Stimulated activated memory B cell treated with anti-CD40 and anti-IgM and Interleukin-4, amounts not matched to agents 10 μg/mL and 1 μg/mL and 100 μg/mL, for 72 hours (primary cell): ENCODE data around the gene KCND3.

Experiments
- ATAC-seq: fragments of 150-1000 bp; cut with Tn5 transposase; 2 replicates; pipeline ENCODE4 v1.10.0; 2021
- H3K27ac Mint-ChIP-seq: one replicate; pipeline ENCODE4 v1.8.0; 2022; ENCODE audit warnings: mild to moderate bottlenecking, mixed read lengths
- H3K27me3 Mint-ChIP-seq: one replicate; pipeline ENCODE4 v1.8.0; 2022; ENCODE audit warnings: mixed read lengths
- H3K36me3 Mint-ChIP-seq: one replicate; pipeline ENCODE4 v1.8.0; 2022; ENCODE audit warnings: mixed read lengths
- H3K4me1 Mint-ChIP-seq: one replicate; pipeline ENCODE4 v1.8.0; 2022; ENCODE audit warnings: mixed read lengths
- H3K4me3 Mint-ChIP-seq: one replicate; pipeline ENCODE4 v1.8.0; 2022; ENCODE audit warnings: mild to moderate bottlenecking, moderate library complexity, mixed read lengths
- H3K9me3 Mint-ChIP-seq: one replicate; pipeline ENCODE4 v1.8.0; 2022; ENCODE audit warnings: mixed read lengths

Gene KCND3

DNA sequence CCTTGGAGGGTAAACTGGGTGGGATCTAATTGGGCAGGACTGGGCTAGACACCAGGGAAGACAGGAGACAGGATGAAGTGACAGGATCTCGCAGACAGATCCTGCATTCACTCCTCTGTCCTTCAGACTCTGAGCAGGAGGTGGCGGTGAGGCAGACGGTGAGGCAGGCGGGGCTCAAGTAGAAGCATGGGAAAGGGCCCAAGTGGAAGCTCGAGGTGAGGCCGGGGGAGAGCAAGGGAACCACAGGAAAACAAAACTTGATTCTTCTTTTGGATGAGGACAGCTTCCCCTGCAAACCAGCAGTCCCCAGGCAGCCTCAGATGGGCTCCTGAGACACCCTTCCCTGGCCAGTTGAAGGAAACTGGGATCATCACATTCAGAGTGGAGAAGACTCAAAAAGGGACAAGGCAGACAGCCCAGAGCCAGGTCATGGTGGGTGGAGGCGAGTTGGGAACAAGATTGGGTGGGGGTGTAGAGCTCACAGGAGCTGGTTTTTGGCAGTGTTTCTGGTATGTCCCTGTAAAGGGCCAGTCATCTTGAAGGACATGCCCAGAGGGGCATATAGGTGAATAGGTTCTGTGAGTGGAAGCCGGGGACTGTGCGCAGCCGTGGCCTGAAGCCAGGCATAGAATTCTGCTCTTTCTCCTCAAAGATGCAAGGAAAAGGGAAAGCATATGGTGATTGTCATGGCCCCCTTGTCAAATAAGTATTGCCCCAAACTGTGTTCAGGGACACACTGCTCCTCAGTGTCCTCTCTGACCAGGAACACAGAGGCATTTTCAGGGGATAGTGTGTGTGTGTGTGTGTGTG is 268.3 kb downstream of the KCND3 start:
- no peak overlapping the region for H3K4me3 Mint-ChIP-seq
- peaks cover 18% of the 10 kb centered on the region for H3K4me1 Mint-ChIP-seq
- no peak for ATAC-seq
- no peaks in the 10 kb centered on the region for H3K27me3 Mint-ChIP-seq
- no peaks in the 10 kb centered on the region for H3K9me3 Mint-ChIP-seq
- peak overlapping the region; percentile 15 for H3K27ac Mint-ChIP-seq
- H3K36me3 Mint-ChIP-seq: peaks cover 17% of the 10 kb centered on the region
